Effector CD8-positive, alpha-beta T cell (primary cell): Measurements from ENCODE around the gene BFSP2.

ENCODE experiments used
- DNase-seq: peaks from one replicate; lab custom pipeline; 2025; lab: John Stamatoyannopoulos, UW

BFSP2 gene

GRCh38 chr3:133419151-133419909, 19.5 kb downstream of the BFSP2 start:
- no peak for DNase-seq

- DNase-seq = no peak
These were observed 25.3 kb downstream of the BFSP2 start for GRCh38 chr3:133424937-133425869.

GRCh38 chr3:133425898-133426297, 26.0 kb downstream of the BFSP2 start:
- no peak for DNase-seq

GRCh38 chr3:133426721-133427120, 26.9 kb downstream of the BFSP2 start:
- DNase-seq = no peak

- DNase-seq = no peak
These were observed 28.7 kb downstream of the BFSP2 start for GRCh38 chr3:133428552-133428951.

- DNase-seq = no peak
These were observed 29.2 kb downstream of the BFSP2 start for GRCh38 chr3:133429063-133429462.

- DNase-seq = no peak
These were observed 39.7 kb downstream of the BFSP2 start for GRCh38 chr3:133439563-133439962.

- DNase-seq = no peak
These were observed 40.8 kb downstream of the BFSP2 start for GRCh38 chr3:133440652-133441051.

- no peak for DNase-seq
These were observed 42.0 kb downstream of the BFSP2 start for GRCh38 chr3:133441867-133442270.

GRCh38 chr3:133442518-133442917, 42.7 kb downstream of the BFSP2 start:
- DNase-seq = no peak

- no peak for DNase-seq
These were observed 44.0 kb downstream of the BFSP2 start for GRCh38 chr3:133443649-133444422.

- no peak for DNase-seq
These were observed 44.5 kb downstream of the BFSP2 start for GRCh38 chr3:133444423-133444774.

- no peak for DNase-seq
These were observed 45.3 kb downstream of the BFSP2 start for GRCh38 chr3:133445108-133445507.

- no peak for DNase-seq
These were observed 48.1 kb downstream of the BFSP2 start for GRCh38 chr3:133447750-133448477.

GRCh38 chr3:133448478-133449122, 48.7 kb downstream of the BFSP2 start:
- DNase-seq = no peak

GRCh38 chr3:133451309-133451708, 51.5 kb downstream of the BFSP2 start:
- DNase-seq = no peak

- DNase-seq = no peak
These were observed 52.9 kb downstream of the BFSP2 start for GRCh38 chr3:133452641-133453319.

- DNase-seq = no peak
These were observed 53.5 kb downstream of the BFSP2 start for GRCh38 chr3:133453383-133453782.

- DNase-seq = no peak
These were observed 55.4 kb downstream of the BFSP2 start for GRCh38 chr3:133455281-133455680.

- no peak for DNase-seq
These were observed 56.1 kb downstream of the BFSP2 start for GRCh38 chr3:133455960-133456359.

GRCh38 chr3:133457025-133457424, 57.2 kb downstream of the BFSP2 start:
- DNase-seq = no peak
